GM12891 (cell line): ENCODE results near the gene PARVG.

ENCODE experiments used
- DNase-seq: peaks from one replicate; pipeline ENCODE4 v3.0.0; 2011; ENCODE audit warnings: low spot score; ENCODE audit not compliant: insufficient read length
- FAIRE-seq: peaks from 2 replicates; lab custom pipeline; 2011; peaks lifted over from hg19 to GRCh38; lab: Jason Lieb, UNC
- PAX5 ChIP-seq: IDR thresholded peaks from 2 replicates; pipeline ENCODE4 v1.6.1; 2011; ENCODE audit warnings: low read length, moderate library complexity, mild to moderate bottlenecking; ENCODE audit not compliant: insufficient read depth, severe bottlenecking
- POLR2A ChIP-seq: IDR thresholded peaks from 2 replicates; pipeline ENCODE4 v1.6.1; 2011; ENCODE audit warnings: low read depth, low read length, control low read depth
- POLR2AphosphoS5 ChIP-seq: IDR thresholded peaks from 2 replicates; pipeline ENCODE4 v1.6.1; 2011; ENCODE audit warnings: low read depth, low read length, control low read depth
- POU2F2 ChIP-seq: IDR thresholded peaks from 2 replicates; pipeline ENCODE4 v1.6.1; 2011; ENCODE audit warnings: low read depth, mild to moderate bottlenecking, control low read depth, low read length, moderate library complexity
- SPI1 ChIP-seq: IDR thresholded peaks from 2 replicates; pipeline ENCODE4 v1.6.1; 2011; ENCODE audit warnings: low read depth, low read length, control low read depth
- TAF1 ChIP-seq: IDR thresholded peaks from 2 replicates; pipeline ENCODE4 v1.6.1; 2011; ENCODE audit warnings: low read depth, low read length, control low read depth

PARVG gene

GRCh38 chr22:44217346-44217745 lies 36.6 kb downstream of the PARVG start:
- no peak for TF ChIP-seq POLR2A
- no peak for TF ChIP-seq SPI1
- TF ChIP-seq POU2F2: no peak
- no peak for TF ChIP-seq TAF1
- TF ChIP-seq POLR2AphosphoS5: no peak
- TF ChIP-seq PAX5: no peak
- DNase-seq: no peak
- no peak for FAIRE-seq

GRCh38 chr22:44218071-44218470 lies 37.3 kb downstream of the PARVG start:
- DNase-seq (no peak), FAIRE-seq (no peak)
- TF ChIP-seq TAF1: no peak
- no peak for TF ChIP-seq POU2F2
- TF ChIP-seq PAX5: no peak
- TF ChIP-seq POLR2AphosphoS5: no peak
- TF ChIP-seq SPI1: no peak
- no peak for TF ChIP-seq POLR2A

GRCh38 chr22:44219101-44219870 lies 38.6 kb downstream of the PARVG start:
- DNase-seq: no peak
- TF ChIP-seq PAX5 (no peak), TAF1 (no peak), SPI1 (no peak), POLR2AphosphoS5 (no peak), POLR2A (no peak), POU2F2 (no peak)
- no peak for FAIRE-seq

GRCh38 chr22:44220727-44221680 lies 40.3 kb downstream of the PARVG start:
- TF ChIP-seq POLR2A (no peak), SPI1 (no peak), TAF1 (no peak), POLR2AphosphoS5 (no peak), PAX5 (no peak), POU2F2 (no peak)
- FAIRE-seq (no peak), DNase-seq (no peak)

- FAIRE-seq (no peak), DNase-seq (no peak)
Observed at GRCh38 chr22:44221710-44222475, 41.2 kb downstream of the PARVG start.

GRCh38 chr22:44224166-44224565 lies 43.4 kb downstream of the PARVG start:
- TF ChIP-seq POU2F2: no peak
- no peak for TF ChIP-seq SPI1
- no peak for TF ChIP-seq PAX5
- TF ChIP-seq POLR2A: no peak
- no peak for TF ChIP-seq TAF1
- no peak for TF ChIP-seq POLR2AphosphoS5
- FAIRE-seq: no peak
- DNase-seq: no peak

More at GRCh38 chr22:44221710-44222475, 41.2 kb downstream of the PARVG start:
- TF ChIP-seq SPI1: no peak

- DNase-seq (no peak), FAIRE-seq (no peak)
- TF ChIP-seq POLR2AphosphoS5: no peak
- TF ChIP-seq SPI1: no peak
- TF ChIP-seq POLR2A: no peak
- TF ChIP-seq POU2F2: no peak
- no peak for TF ChIP-seq TAF1
- TF ChIP-seq PAX5: no peak
Observed at GRCh38 chr22:44225091-44225689, 44.5 kb downstream of the PARVG start.

GRCh38 chr22:44225812-44226211 lies 45.1 kb downstream of the PARVG start:
- no peak for DNase-seq
- no peak for TF ChIP-seq TAF1
- TF ChIP-seq SPI1: no peak
- TF ChIP-seq PAX5: no peak
- TF ChIP-seq POU2F2: no peak
- no peak for TF ChIP-seq POLR2AphosphoS5
- TF ChIP-seq POLR2A: no peak
- FAIRE-seq: no peak

- no peak for FAIRE-seq
- TF ChIP-seq POLR2A: no peak
- TF ChIP-seq TAF1: no peak
- no peak for TF ChIP-seq PAX5
- no peak for TF ChIP-seq POLR2AphosphoS5
- TF ChIP-seq SPI1: no peak
- no peak for TF ChIP-seq POU2F2
- DNase-seq: no peak
Observed at GRCh38 chr22:44229331-44229730, 48.6 kb downstream of the PARVG start.
